NCI-H1930 (cell line): ENCODE measurements around the gene ATP8A2.
A peak's percentile ranks its signal among the peaks of the same experiment; 100 is the strongest.

Experiments
- DNase-seq, 2 experiments: peaks; one replicate each; lab custom pipeline; 2025; lab: John Stamatoyannopoulos, UW

The ATP8A2 gene

GRCh38 chr13:26015271-26016125, 643.7 kb downstream of the ATP8A2 start:
- DNase-seq: no peak

DNA sequence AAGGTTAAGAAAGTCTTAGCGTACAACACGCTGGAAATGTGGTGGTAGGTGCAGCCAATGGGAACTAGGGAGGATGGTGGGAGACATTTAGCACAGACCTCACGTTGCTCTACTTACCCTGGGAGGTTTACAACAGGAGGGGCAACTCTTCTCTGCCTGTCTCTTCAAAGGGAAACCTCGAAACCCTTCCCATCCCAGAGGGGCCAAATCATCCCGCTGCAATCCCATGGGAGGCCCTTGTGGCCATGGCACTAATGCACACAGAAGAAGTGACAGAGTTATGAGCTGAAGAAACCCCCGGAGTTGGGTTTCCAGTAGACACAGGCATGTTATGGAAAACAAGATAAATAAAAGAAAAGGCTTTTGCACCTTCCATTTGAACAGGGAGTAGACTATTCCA, 644.4 kb downstream of the ATP8A2 start:
- DNase-seq: no peak

DNA sequence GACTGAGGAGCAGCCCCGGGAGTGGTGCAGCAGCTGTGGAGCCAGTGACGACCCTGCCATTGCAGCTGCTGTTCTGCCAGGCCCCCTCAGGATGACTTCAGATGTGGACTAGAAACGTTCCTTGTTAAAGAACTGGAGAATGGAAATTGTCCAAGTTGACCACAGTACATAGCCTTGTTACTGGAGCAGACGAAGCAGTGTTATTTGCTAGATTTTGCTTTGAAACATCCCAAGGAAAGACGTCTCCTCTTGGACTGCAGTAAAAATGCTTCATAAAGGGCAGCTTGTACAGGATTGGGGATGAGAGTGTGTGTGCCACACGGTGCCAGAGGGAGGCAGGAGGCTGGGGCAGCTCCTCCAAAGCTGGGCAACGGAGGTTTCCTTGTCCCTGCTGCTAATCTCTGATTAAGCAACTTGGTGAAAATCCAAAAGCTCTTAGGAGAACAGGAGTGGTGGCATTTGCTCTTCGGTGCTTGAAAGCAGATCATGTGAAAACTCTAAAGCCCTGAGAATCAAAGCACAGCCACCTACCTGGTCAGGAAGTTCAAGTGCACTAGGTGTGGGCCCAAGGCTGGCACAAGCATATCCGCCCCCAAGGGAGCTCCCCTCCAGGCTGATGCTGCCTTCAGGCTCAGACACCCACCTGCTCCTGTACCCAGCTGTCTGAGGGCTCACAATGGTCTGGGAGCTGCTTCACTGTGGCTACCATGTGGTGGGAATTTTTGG, 645.6 kb downstream of the ATP8A2 start:
- no peak for DNase-seq

- DNase-seq: no peak
Measured at GRCh38 chr13:26017932-26018665, 646.3 kb downstream of the ATP8A2 start.

DNA sequence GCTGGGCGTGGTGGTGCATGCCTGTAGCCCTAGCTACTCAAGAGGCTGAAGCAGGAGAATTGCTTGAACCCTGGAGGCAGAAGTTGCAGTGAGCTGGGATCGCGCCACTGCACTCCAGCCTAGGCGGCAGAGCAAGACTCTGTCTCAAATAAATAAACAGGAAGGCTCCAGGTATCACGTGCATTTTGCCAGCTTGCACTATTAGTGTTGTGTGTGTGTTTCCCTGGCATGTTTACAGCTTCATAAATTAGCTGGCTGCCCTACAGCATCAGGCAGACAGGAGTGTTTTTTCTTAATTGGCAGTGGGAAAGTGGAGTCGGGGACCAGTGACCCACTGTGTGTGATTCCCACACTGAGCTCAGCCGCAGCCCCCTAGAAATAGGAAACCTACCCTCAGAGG, 647.5 kb downstream of the ATP8A2 start:
- DNase-seq: no peak

GRCh38 chr13:26019881-26020870, 648.4 kb downstream of the ATP8A2 start:
- DNase-seq: no peak

DNA sequence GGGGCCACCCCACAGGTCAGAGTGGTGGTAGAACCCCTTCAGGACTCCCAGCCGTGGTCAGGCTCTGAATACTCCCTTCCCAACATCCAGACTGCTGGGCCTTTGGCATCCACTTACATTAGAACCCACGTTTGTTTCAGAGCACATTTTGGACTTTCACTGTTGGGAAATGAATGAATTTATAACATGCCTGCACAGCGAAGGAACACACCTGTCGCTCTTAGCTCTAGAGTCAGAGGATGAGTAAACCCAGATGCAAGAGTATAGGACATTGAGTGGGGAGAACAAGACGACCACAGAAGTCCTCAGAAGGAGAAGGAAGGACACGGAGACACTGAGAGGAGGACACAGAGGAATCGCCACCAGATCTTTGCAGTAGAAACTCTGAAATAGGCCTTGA, 649.1 kb downstream of the ATP8A2 start:
- no peak for DNase-seq

GRCh38 chr13:26021516-26021915, 649.7 kb downstream of the ATP8A2 start:
- no peak for DNase-seq

GRCh38 chr13:26021956-26022355, 650.2 kb downstream of the ATP8A2 start:
- no peak for DNase-seq

DNA sequence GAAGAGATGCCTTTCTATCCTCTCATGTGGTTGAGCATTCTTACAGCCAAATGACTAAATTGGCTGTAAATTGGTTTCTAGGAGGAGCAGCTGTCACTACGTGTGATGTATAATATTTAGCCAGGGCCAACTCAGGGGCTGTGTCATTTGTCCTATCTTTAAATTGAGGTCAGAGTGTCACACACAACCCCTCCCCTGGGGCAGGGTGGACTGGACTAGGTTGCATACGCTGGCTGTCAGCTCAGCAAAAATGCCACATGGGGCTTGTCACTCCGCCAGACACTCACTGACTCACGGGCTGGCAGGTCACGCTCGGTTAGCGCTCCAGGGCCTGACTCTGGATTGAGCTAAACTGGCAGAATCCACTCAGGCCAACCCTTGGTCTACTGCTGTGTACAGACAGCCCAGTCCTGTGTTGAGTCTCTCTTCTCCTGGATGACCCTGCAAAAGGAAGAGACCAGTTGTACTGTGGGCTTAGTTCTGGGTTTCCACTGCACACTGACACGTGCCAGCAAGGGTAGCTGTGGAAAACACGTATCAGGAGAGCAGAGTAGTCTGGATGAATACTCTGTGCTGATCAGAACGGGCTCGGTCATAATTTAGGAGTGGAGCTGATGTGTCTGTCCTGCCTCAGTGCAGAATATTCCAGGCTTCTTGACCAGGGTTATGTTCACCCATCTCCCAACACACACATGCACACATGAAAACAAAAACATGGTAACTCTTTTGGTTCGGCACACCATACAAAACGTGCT, 650.9 kb downstream of the ATP8A2 start:
- DNase-seq: no peak

DNA sequence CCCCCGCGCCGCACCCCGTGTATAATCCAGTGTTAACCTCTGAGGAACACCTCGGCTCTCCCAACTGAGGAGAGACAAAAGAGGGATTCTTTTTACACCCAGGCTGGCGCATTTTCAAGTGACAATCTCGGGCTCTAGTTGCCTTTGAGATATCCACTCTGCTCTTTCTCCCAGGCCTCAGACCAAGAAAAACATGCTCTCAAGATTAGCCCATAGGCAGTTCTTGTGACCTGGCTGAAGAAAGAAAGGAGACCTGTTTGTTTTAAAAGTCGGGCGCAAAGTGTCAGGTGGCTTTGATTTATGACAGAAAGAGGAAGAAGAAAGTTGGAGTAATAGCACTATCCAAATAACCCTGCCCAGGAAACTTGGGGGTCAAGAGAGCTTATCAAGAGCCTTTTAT, 652.8 kb downstream of the ATP8A2 start:
- DNase-seq: no peak

DNA sequence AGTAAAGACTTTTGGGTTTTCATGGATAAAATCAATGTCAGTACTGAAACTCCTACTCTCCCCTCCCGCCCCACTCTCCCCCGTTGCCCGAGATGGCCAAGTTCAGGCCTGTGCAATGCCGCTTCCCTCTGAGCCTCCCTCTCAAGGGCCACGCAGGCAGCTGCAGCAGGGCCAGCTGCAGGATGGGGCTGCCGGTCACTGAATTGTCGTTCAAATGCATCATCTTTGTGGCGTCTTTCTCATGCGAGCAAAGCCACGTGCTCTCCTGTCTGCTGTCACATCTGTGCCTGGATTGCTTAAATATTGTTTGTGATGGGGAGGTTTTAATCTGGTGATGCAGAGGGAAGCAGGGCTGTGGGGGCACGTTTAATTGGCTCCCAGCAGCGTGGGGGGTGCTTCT, 653.4 kb downstream of the ATP8A2 start:
- DNase-seq: no peak

DNA sequence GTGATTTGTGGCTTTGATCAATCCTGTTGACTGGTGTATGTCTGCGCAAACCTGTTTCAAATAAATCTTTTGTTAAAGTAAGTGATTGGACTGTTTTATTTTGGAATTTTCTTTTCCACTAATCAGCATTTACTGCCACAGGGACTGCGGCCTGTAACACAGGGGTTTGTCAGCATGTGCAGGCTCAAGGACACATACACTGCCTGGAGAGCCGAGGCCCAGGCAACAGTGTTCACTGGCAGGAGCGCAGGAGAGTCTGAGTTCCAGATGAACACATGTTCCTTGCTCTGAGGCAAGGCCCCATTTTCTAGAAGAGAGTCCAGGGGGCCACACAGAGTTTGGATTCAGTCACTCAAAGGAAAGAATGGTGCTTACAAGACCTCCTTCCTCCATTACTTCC, 654.0 kb downstream of the ATP8A2 start:
- no peak for DNase-seq

- no peak for DNase-seq
Measured at GRCh38 chr13:26026211-26026610, 654.4 kb downstream of the ATP8A2 start.

DNA sequence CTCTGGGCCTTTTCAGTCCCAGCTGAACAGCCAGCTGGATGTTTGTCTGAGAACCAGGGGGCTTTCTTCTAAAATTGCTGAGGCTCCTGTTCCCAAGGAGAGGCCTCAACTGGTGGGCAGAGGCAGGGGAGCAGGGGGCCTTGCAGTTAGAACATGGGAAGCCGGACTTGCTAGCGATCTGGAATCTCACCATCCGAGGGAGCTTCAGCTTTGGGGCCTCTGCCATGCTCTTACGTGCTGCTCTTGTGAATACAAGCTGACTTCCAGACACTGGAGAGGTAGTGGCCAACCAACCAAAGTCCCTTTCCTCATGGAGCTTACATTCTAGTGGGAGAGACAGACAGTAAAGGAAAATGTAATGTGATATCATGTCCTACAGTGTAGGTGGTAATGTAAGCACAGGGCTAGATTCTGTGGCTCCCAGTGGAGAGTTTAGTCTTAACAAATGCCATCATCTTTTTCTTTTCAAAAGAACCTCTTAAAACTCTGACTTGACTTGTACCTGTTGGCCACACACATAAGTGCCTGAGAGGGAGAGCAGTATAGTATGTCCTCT, 657.9 kb downstream of the ATP8A2 start:
- no peak for DNase-seq

GRCh38 chr13:26030331-26030730, 658.6 kb downstream of the ATP8A2 start:
- no peak for DNase-seq

- DNase-seq: no peak
Measured at GRCh38 chr13:26034018-26034417, 662.2 kb downstream of the ATP8A2 start.

- no peak for DNase-seq
Measured at GRCh38 chr13:26036383-26036782, 664.6 kb downstream of the ATP8A2 start.

DNA sequence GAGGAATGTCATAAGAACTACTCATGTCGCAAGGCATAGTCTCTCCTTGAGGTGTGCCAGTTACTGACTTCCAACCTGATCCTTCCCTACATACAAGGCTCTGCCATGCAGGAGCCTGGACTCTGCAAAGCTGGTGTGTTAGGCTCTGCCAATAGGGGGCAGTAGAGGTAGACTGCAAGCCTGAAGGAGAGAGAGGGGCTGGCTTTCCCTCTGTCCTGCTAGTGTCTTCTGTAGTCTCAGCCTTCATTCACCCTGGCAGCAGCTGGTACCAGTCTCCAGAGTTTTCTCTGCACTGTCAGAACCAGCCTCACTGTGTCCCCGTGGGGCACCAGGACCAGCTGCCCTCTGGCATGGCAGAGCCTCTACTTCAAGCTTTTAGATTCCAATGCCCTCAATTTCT, 665.5 kb downstream of the ATP8A2 start:
- DNase-seq: peak; percentile 40 to 69

DNA sequence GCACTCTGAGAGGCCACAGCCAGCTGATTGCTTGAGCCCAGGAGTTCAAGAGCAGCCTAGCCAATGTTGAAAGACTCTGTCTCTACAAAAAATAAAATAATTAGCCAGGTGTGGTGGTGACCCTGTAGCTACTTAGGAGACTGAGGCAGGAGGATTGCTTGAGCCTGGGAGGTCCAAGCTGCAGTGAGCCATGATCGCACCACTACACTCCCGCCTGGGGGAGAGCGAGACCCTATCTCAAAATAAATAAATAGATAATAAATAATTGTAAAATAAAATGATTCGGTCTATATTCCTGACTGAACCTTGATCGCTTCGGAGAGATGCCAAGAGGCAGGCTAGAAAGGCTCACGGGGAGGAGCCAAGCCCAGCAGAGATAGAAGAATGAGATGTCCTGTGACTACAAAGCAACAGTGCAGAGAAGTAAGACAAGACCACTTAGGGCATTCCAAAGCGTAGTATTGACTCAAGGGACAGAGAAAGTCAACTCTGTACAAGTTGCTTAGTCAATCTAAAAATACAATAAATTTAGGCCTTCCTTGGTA, 667.2 kb downstream of the ATP8A2 start:
- DNase-seq: no peak
